Left lung (tissue), 10 donors: ENCODE results near the gene AKT2. TPM values are rescaled to one million over a fixed set of nuclear protein-coding genes. Genes with fewer than 3 reads are reported as not detected.

Experiments
- ATAC-seq: fragments of 200-7000 bp; cut with Tn5 transposase; one replicate; pipeline ENCODE4 v1.9.1; 2020; ENCODE audit warnings: moderate library complexity
- DNase-seq, 4 donors: peaks; one replicate each; pipeline ENCODE4 v3.0.0-alpha.2; 2013 to 2020
- H3K27ac ChIP-seq, 2 donors: fragments of 200-600 bp; sonication (generic) in 1 of 2; one replicate each; pipeline versions ENCODE4 v1.5.0 to v1.8.0; 2020 to 2021
- H3K27me3 ChIP-seq, 2 donors: fragments of 200-600 bp; sonication (generic) in 1 of 2; one replicate each; pipeline versions ENCODE4 v1.5.0 to v1.8.0; 2020 to 2021
- H3K36me3 ChIP-seq, 2 donors: fragments of 200-600 bp; sonication (generic) in 1 of 2; one replicate each; pipeline versions ENCODE4 v1.5.0 to v1.8.0; 2020 to 2021
- H3K4me1 ChIP-seq, 2 donors: fragments of 200-600 bp; one replicate each; pipeline ENCODE4 v1.8.0; 2021
- H3K4me3 ChIP-seq, 2 donors: fragments of 200-600 bp; sonication (generic) in 1 of 2; one replicate each; pipeline versions ENCODE4 v1.5.0 to v1.8.0; 2020 to 2021; ENCODE audit warnings: mild to moderate bottlenecking in 1 of 2
- H3K9me3 ChIP-seq, 2 donors: fragments of 200-600 bp; sonication (generic) in 1 of 2; one replicate each; pipeline versions ENCODE4 v1.5.0 to v1.8.0; 2020 to 2021
- intact Hi-C, 2 donors: fragments of 100-400 bp; cut with DNase I; formaldehyde crosslinking; loops; one replicate each; pipeline versions ENCODE4 v1.11.2 to v1.14.2; 2022
- polyA plus RNA-seq, 6 donors: library from polyadenylated mRNA; unstranded; fragments of 120-200 nt; gene quantifications; one replicate each; pipeline ENCODE4 v1.2.1, GENCODE V29; 2013; ENCODE audit not compliant: insufficient read length in 6 of 6
- total RNA-seq, 2 donors: library from RNA; stranded (reverse); fragmentation: NEBNext Ultra II Directional; extraction: Animal tissue kit (Norgen Biotek cat#: 25700); gene quantifications; one replicate each; pipeline ENCODE4 v1.2.1, GENCODE V29; 2021
- TF ChIP-seq, protein P1 (sequence below), 2 donors: fragments of 200-600 bp; sonication (generic) in 1 of 2; IDR thresholded peaks; one replicate each; pipeline versions ENCODE4 v1.5.0 to v1.8.0; 2021; ENCODE audit warnings: antibody characterized with exemption in 2 of 2
- donor health status: DM: no; HTN: yes; CAD: no.
- donor health status: DM: no; HTN: no; CAD: no.

AKT2 gene
- total and polyA plus RNA-seq, 8 donors = 102 to 182 (median 163) TPM

DNA sequence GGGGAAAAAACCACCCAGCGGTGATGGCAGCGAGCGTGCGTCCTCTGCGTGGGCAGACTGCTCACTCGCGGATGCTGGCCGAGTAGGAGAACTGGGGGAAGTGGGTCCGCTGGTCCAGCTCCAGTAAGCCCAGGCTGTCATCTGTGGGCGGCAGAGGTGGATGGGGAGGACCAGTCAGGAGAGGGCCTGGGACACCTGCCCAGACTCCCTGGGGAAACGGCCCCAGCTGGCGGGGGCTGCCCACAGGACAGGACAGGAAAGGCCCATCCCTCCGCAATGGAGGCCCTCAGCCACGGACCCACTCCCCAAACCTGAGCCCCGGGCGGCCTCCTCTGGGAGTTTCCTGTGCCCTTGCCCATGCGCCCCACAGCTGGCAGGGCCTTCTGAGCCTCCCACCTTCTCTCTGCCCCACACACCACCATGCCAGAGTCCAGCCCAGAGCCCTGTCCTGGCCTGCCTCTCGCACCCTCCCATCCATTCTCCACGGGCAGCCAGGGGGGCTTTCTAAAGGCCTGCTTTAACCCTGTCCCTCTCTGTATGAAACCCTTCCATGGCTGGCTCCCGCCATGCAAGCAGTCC is 51.2 kb downstream of the AKT2 start:
- Histone ChIP-seq H3K4me1 (peaks cover 4 to 14% of the 10 kb centered on the region in 2 donors), H3K9me3 (no peaks in the 10 kb centered on the region), H3K27ac (no peak overlapping the region), H3K27me3 (no peaks in the 10 kb centered on the region), H3K4me3 (no peak overlapping the region), H3K36me3 (peaks cover 0 to 66% of the 10 kb centered on the region in 2 donors)
- ATAC-seq = no peak
- TF ChIP-seq, protein P1, sequence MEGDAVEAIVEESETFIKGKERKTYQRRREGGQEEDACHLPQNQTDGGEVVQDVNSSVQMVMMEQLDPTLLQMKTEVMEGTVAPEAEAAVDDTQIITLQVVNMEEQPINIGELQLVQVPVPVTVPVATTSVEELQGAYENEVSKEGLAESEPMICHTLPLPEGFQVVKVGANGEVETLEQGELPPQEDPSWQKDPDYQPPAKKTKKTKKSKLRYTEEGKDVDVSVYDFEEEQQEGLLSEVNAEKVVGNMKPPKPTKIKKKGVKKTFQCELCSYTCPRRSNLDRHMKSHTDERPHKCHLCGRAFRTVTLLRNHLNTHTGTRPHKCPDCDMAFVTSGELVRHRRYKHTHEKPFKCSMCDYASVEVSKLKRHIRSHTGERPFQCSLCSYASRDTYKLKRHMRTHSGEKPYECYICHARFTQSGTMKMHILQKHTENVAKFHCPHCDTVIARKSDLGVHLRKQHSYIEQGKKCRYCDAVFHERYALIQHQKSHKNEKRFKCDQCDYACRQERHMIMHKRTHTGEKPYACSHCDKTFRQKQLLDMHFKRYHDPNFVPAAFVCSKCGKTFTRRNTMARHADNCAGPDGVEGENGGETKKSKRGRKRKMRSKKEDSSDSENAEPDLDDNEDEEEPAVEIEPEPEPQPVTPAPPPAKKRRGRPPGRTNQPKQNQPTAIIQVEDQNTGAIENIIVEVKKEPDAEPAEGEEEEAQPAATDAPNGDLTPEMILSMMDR (IDR thresholded peaks at IDR 0.05) = no peak
- intact Hi-C loops = no loop called here
- DNase-seq = peak in 1 of 4 donors; percentile 77

- Histone ChIP-seq H3K27me3 (peaks cover 0 to 4% of the 10 kb centered on the region in 2 donors), H3K4me3 (no peak overlapping the region), H3K36me3 (peaks cover 0 to 59% of the 10 kb centered on the region in 2 donors), H3K4me1 (peaks cover 4 to 14% of the 10 kb centered on the region in 2 donors), H3K27ac (no peak overlapping the region), H3K9me3 (no peaks in the 10 kb centered on the region)
- no peak for ATAC-seq
- intact Hi-C loops = no loop called here
- peak in 1 of 4 donors; percentile 51 for DNase-seq
- TF ChIP-seq, protein P1 (IDR thresholded peaks at IDR 0.05) = no peak
These were observed 52.0 kb downstream of the AKT2 start for GRCh38 chr19:40232949-40233810.

GRCh38 chr19:40232479-40232878 is 52.7 kb downstream of the AKT2 start:
- H3K27ac ChIP-seq = no peak overlapping the region
- H3K27me3 ChIP-seq = peaks cover 0 to 11% of the 10 kb centered on the region in 2 donors
- no peak overlapping the region for H3K4me3 ChIP-seq
- intact Hi-C loops = no loop called here
- H3K4me1 ChIP-seq = peaks cover 4 to 14% of the 10 kb centered on the region in 2 donors
- peak in 1 of 4 donors; percentile 53 for DNase-seq
- TF ChIP-seq, protein P1 (IDR thresholded peaks at IDR 0.05) = no peak
- ATAC-seq = no peak
- peaks cover 0 to 52% of the 10 kb centered on the region in 2 donors for H3K36me3 ChIP-seq
- no peaks in the 10 kb centered on the region for H3K9me3 ChIP-seq

- intact Hi-C loops = no loop called here
- peaks cover 4 to 16% of the 10 kb centered on the region in 2 donors for H3K4me1 ChIP-seq
- no peaks in the 10 kb centered on the region for H3K9me3 ChIP-seq
- DNase-seq = no peak
- TF ChIP-seq, protein P1 (IDR thresholded peaks at IDR 0.05) = no peak
- H3K27ac ChIP-seq = peak overlapping the region in 1 of 2 donors; percentile 7
- ATAC-seq = peak; percentile 44
- no peak overlapping the region for H3K4me3 ChIP-seq
- peaks cover 0 to 45% of the 10 kb centered on the region in 2 donors for H3K36me3 ChIP-seq
- H3K27me3 ChIP-seq = peaks cover under 1 to 18% of the 10 kb centered on the region in 2 donors
These were observed 53.4 kb downstream of the AKT2 start for GRCh38 chr19:40231544-40232424.
